H1 (cell line): ENCODE data around the gene CFAP54. TPM values are rescaled to one million over a fixed set of nuclear protein-coding genes. Genes with fewer than 3 reads are reported as not detected.

Experiments
- CTCF ChIA-PET: fragments of 300-600 bp; sonication (Branson Sonifier 250); formaldehyde crosslinking; loops from one replicate; lab custom pipeline; 2021; ENCODE audit not compliant: partially characterized antibody; lab: Charles Lee
- POLR2A ChIA-PET: fragments of 300-600 bp; sonication (Branson Sonifier 250); formaldehyde crosslinking; loops from one replicate; lab custom pipeline; 2021; ENCODE audit warnings: inconsistent platforms; ENCODE audit not compliant: partially characterized antibody; lab: Charles Lee
- DNase-seq, 2 experiments: peaks; one replicate each; pipeline versions ENCODE4 v3.0.0 to v3.0.0-alpha.2; 2010 to 2022; ENCODE audit warnings: low spot score in 2 of 2, low read depth in 1 of 2, mixed read lengths in 1 of 2
- FAIRE-seq: peaks from 2 replicates; lab custom pipeline; 2011; peaks lifted over from hg19 to GRCh38; lab: Jason Lieb, UNC
- H2AFZ ChIP-seq: 2 replicates; pipeline ENCODE4 v1.8.1; 2012; ENCODE audit warnings: low read length, inconsistent platforms
- H2AK5ac ChIP-seq: 2 replicates; pipeline ENCODE4 v1.6.1; 2013; ENCODE audit warnings: low read depth, low read length
- H2BK120ac ChIP-seq: replicated peaks from 2 replicates; pipeline ENCODE3; 2013; ENCODE audit warnings: low read depth, low read length, inconsistent platforms
- H2BK12ac ChIP-seq: 2 replicates; pipeline ENCODE4 v1.6.1; 2013; ENCODE audit warnings: low read depth, low read length
- H2BK15ac ChIP-seq: 2 replicates; pipeline ENCODE4 v1.6.1; 2013; ENCODE audit warnings: low read length
- H2BK20ac ChIP-seq: 2 replicates; pipeline ENCODE4 v1.6.1; 2013; ENCODE audit warnings: low read length
- H2BK5ac ChIP-seq: 2 replicates; pipeline ENCODE4 v1.6.1; 2013; ENCODE audit warnings: low read depth, low read length
- H3K14ac ChIP-seq: 2 replicates; pipeline ENCODE4 v1.6.1; 2013; ENCODE audit warnings: inconsistent platforms; ENCODE audit not compliant: insufficient read length
- H3K18ac ChIP-seq: 2 replicates; pipeline ENCODE4 v1.6.1; 2013; ENCODE audit warnings: low read length; ENCODE audit errors: extremely low read depth
- H3K23ac ChIP-seq: 2 replicates; pipeline ENCODE4 v1.6.1; 2013; ENCODE audit warnings: inconsistent platforms; ENCODE audit not compliant: insufficient read length
- H3K23me2 ChIP-seq: 2 replicates; pipeline ENCODE4 v1.6.1; 2013; ENCODE audit warnings: low read depth, low read length
- H3K27ac ChIP-seq: 2 replicates; pipeline ENCODE4 v1.6.1; 2011; ENCODE audit warnings: low read depth, low read length, inconsistent platforms
- H3K27me3 ChIP-seq, 4 experiments: replicated peaks in 1 of 4; 1 replicate in 1 of 4; 2 replicates in 3 of 4; pipeline versions ENCODE4 v1.6.1 to v1.8.1; 2011 to 2013; ENCODE audit warnings: low read length in 3 of 4, mild to moderate bottlenecking in 3 of 4, inconsistent platforms in 2 of 4, mixed read lengths in 2 of 4, moderate library complexity in 1 of 4; ENCODE audit not compliant: control insufficient read depth in 3 of 4, insufficient read depth in 3 of 4; ENCODE audit errors: extremely low read depth in 1 of 4
- H3K36me3 ChIP-seq, 4 experiments: 2 replicates each; pipeline versions ENCODE4 v1.6.1 to v1.8.1; 2011 to 2013; ENCODE audit warnings: mild to moderate bottlenecking in 4 of 4, low read length in 3 of 4, moderate library complexity in 2 of 4, control low read depth in 1 of 4, inconsistent platforms in 1 of 4; ENCODE audit not compliant: insufficient read depth in 4 of 4, control insufficient read depth in 2 of 4
- H3K4ac ChIP-seq: replicated peaks from 2 replicates; pipeline ENCODE3; 2013; ENCODE audit warnings: low read length, low read depth, mixed read lengths, inconsistent platforms; ENCODE audit not compliant: insufficient read length
- H3K4me1 ChIP-seq, 4 experiments: replicated peaks in 1 of 4; 1 replicate in 1 of 4; 2 replicates in 3 of 4; pipeline versions ENCODE4 v1.6.1 to v1.8.1; 2011 to 2013; ENCODE audit warnings: low read length in 3 of 4, inconsistent platforms in 2 of 4, mixed read lengths in 1 of 4; ENCODE audit not compliant: insufficient read depth in 4 of 4, control insufficient read depth in 3 of 4
- H3K4me2 ChIP-seq, 2 experiments: 2 replicates each; pipeline versions ENCODE4 v1.6.1 to v1.8.1; 2011 to 2013; ENCODE audit warnings: low read depth in 2 of 2, low read length in 2 of 2, control low read depth in 1 of 2, inconsistent platforms in 1 of 2, mild to moderate bottlenecking in 1 of 2; ENCODE audit not compliant: insufficient read depth in 1 of 2
- H3K4me3 ChIP-seq, 4 experiments: fragments of 200-600, 300-600 bp in 1 of 4; sonication (generic), shearing (Covaris generic), sonication (Bioruptor Twin) in 1 of 4; 2 replicates each; pipeline versions ENCODE4 v1.5.1 to v1.8.1; 2011 to 2016; ENCODE audit warnings: low read length in 4 of 4, low read depth in 3 of 4, control low read depth in 2 of 4, inconsistent platforms in 2 of 4, mild to moderate bottlenecking in 2 of 4, mixed read lengths in 1 of 4, moderate library complexity in 1 of 4; ENCODE audit not compliant: insufficient read depth in 2 of 4; ENCODE audit errors: extremely low read depth in 1 of 4
- H3K56ac ChIP-seq: replicated peaks from 2 replicates; pipeline ENCODE3; 2013; ENCODE audit warnings: low read depth, mild to moderate bottlenecking, mixed read lengths, low read length, inconsistent platforms; ENCODE audit not compliant: insufficient read length
- H3K79me1 ChIP-seq: 2 replicates; pipeline ENCODE4 v1.6.1; 2013; ENCODE audit warnings: low read depth, low read length, control low read depth
- H3K79me2 ChIP-seq, 2 experiments: 2 replicates each; pipeline versions ENCODE4 v1.6.1 to v1.8.1; 2012 to 2013; ENCODE audit warnings: low read length in 2 of 2, mild to moderate bottlenecking in 2 of 2, inconsistent platforms in 1 of 2; ENCODE audit not compliant: insufficient read depth in 2 of 2, control insufficient read depth in 1 of 2
- H3K9ac ChIP-seq, 4 experiments: replicated peaks in 1 of 4; 1 replicate in 1 of 4; 2 replicates in 3 of 4; pipeline versions ENCODE4 v1.6.1 to v1.8.1; 2011 to 2013; ENCODE audit warnings: low read depth in 3 of 4, low read length in 3 of 4, control low read depth in 2 of 4, mild to moderate bottlenecking in 2 of 4, moderate library complexity in 2 of 4, inconsistent platforms in 1 of 4; ENCODE audit errors: extremely low read depth in 1 of 4
- H3K9me3 ChIP-seq, 2 experiments: 2 replicates each; pipeline versions ENCODE4 v1.6.1 to v1.8.1; 2012 to 2013; ENCODE audit warnings: mild to moderate bottlenecking in 2 of 2, moderate library complexity in 2 of 2, control low read depth in 1 of 2, inconsistent platforms in 1 of 2, low read depth in 1 of 2, low read length in 1 of 2, mixed read lengths in 1 of 2; ENCODE audit not compliant: insufficient read depth in 2 of 2
- H4K20me1 ChIP-seq, 2 experiments: replicated peaks in 1 of 2; 2 replicates each; pipeline versions ENCODE3 to v1.8.1; 2011 to 2013; ENCODE audit warnings: inconsistent platforms in 2 of 2, low read length in 2 of 2, mild to moderate bottlenecking in 1 of 2; ENCODE audit not compliant: insufficient read depth in 2 of 2, control insufficient read depth in 1 of 2
- H4K5ac ChIP-seq: 2 replicates; pipeline ENCODE4 v1.6.1; 2013; ENCODE audit warnings: low read length, low read depth, mixed read lengths, inconsistent platforms; ENCODE audit not compliant: insufficient read length
- H4K8ac ChIP-seq: 2 replicates; pipeline ENCODE4 v1.8.0; 2013; ENCODE audit warnings: mild to moderate bottlenecking, moderate library complexity, low read length, inconsistent platforms; ENCODE audit not compliant: insufficient read depth; ENCODE audit errors: extremely low read depth
- H4K91ac ChIP-seq: replicated peaks from 2 replicates; pipeline ENCODE3; 2013; ENCODE audit warnings: low read length, mixed read lengths, inconsistent platforms; ENCODE audit not compliant: insufficient read length
- FOSL1 ChIP-seq: IDR thresholded peaks from 2 replicates; pipeline ENCODE4 v1.6.1; 2011; ENCODE audit warnings: mild to moderate bottlenecking, low read depth, low read length, moderate library complexity; ENCODE audit not compliant: insufficient read depth
- NRF1 ChIP-seq: IDR thresholded peaks from 2 replicates; pipeline ENCODE4 v1.6.1; 2011; ENCODE audit warnings: mild to moderate bottlenecking, low read depth, low read length, improper control_type of control experiment
- SP4 ChIP-seq: IDR thresholded peaks from 2 replicates; pipeline ENCODE4 v1.6.1; 2012; ENCODE audit warnings: low read length, inconsistent platforms
- WGBS, 2 experiments: shearing (Covaris generic) in 1 of 2; methylation state at CpG; one replicate each; pipeline versions ENCODE4 v1.1.6 to v1.1.7; 2013 to 2015; ENCODE audit warnings: low lambda C conversion rate in 2 of 2, mixed read lengths in 2 of 2, inconsistent platforms in 1 of 2, low coverage in 1 of 2, missing lambda C conversion rate in 1 of 2; ENCODE audit not compliant: insufficient replicate concordance in 2 of 2, insufficient coverage in 1 of 2, insufficient read length in 1 of 2; ENCODE audit errors: extremely low coverage in 1 of 2, missing lambda C conversion rate in 1 of 2; 5-methylcytosine and 5-hydroxymethylcytosine counted together
- polyA plus RNA-seq, 7 experiments: library from polyadenylated mRNA; depleted of rRNA in 3 of 7; stranded (reverse) in 5 of 7; unstranded in 2 of 7; fragments of >200 nt in 5 of 7; fragments of 200-250 nt in 2 of 7; gene quantifications; 1 replicate in 5 of 7; 2 replicates in 1 of 7; 4 replicates in 1 of 7; pipeline versions ENCODE4 v1.2.1 to v1.2.3, GENCODE V29; 2011 to 2013; ENCODE audit warnings: missing spikeins in 2 of 7, mixed read lengths in 2 of 7
- total RNA-seq: library from RNA; stranded (reverse); fragmentation: NEBNext Ultra II Directional; extraction: Animal tissue kit (Norgen Biotek cat#: 25700); gene quantifications from 2 replicates; pipeline ENCODE4 v1.2.1, GENCODE V29; 2021

The CFAP54 gene
- total and polyA plus RNA-seq, 2 of the 8 experiments (the other 6 are each of a cell fraction or from before 2014, with no cell fraction given) = 0.17 to 0.33 TPM

GRCh38 chr12:96636895-96637294 is 147.5 kb downstream of the CFAP54 start:
- H2BK5ac ChIP-seq = no peak overlapping the region
- H3K4me2 ChIP-seq = no peak overlapping the region
- no peak overlapping the region for H2BK120ac ChIP-seq
- no peak overlapping the region for H4K8ac ChIP-seq
- H3K79me1 ChIP-seq = no peaks in the 10 kb centered on the region
- FAIRE-seq = no peak
- H2BK12ac ChIP-seq = no peak overlapping the region
- CTCF ChIA-PET = no interaction called here
- no peaks in the 10 kb centered on the region for H3K4me1 ChIP-seq
- 85% methylated on average over 5 of the region's 5 CpGs; no CpG with 5 or more reads in 1 of the 2 experiments for WGBS, 2 experiments
- H3K9ac ChIP-seq = no peak overlapping the region
- no peak overlapping the region for H2BK15ac ChIP-seq
- H3K27ac ChIP-seq = no peak overlapping the region
- H3K79me2 ChIP-seq = no peaks in the 10 kb centered on the region
- no peak for DNase-seq
- no peak for TF ChIP-seq FOSL1
- no peak for TF ChIP-seq NRF1
- no peak for TF ChIP-seq SP4
- no peaks in the 10 kb centered on the region for H3K9me3 ChIP-seq
- no peaks in the 10 kb centered on the region for H3K23me2 ChIP-seq
- no peak overlapping the region for H4K5ac ChIP-seq
- H3K23ac ChIP-seq = no peak overlapping the region
- H3K14ac ChIP-seq = no peak overlapping the region
- POLR2A ChIA-PET = no interaction called here
- no peaks in the 10 kb centered on the region for H4K20me1 ChIP-seq
- H2AFZ ChIP-seq = no peak overlapping the region
- no peak overlapping the region for H2BK20ac ChIP-seq
- H3K4ac ChIP-seq = no peak overlapping the region
- H3K56ac ChIP-seq = no peak overlapping the region
- H3K18ac ChIP-seq = no peak overlapping the region
- no peaks in the 10 kb centered on the region for H3K27me3 ChIP-seq
- no peak overlapping the region for H4K91ac ChIP-seq
- H3K36me3 ChIP-seq = no peaks in the 10 kb centered on the region
- no peak overlapping the region for H2AK5ac ChIP-seq
- no peak overlapping the region for H3K4me3 ChIP-seq
